Stimulated activated CD4-positive, alpha-beta T cell treated with anti-CD3 and anti-CD28 coated beads, TNF-alpha, amount 100 ng/mL, for 48 hours (primary cell): ENCODE data around the gene CD160.
"Not testable (repeated sequence)": the region's sequence is repeated elsewhere in the genome, so short reads cannot be mapped to it uniquely, and the experiment has no call there.

Source experiments
- DNase-seq, 3 donors: peaks; one replicate each; pipeline ENCODE4 v3.0.0-alpha.2; 2020; ENCODE audit warnings: low read depth in 3 of 3

CD160 gene

GRCh38 chr1:145710291-145711027, 8.8 kb upstream of the CD160 start:
- DNase-seq: no peak

GRCh38 chr1:145711213-145711651, 8.1 kb upstream of the CD160 start:
- DNase-seq: no peak

GRCh38 chr1:145714524-145715111, 4.7 kb upstream of the CD160 start:
- DNase-seq: no peak

- DNase-seq: no peak
These were observed 2.5 kb upstream of the CD160 start for GRCh38 chr1:145716641-145717345.

GRCh38 chr1:145717833-145718232, 1.5 kb upstream of the CD160 start:
- DNase-seq: no peak

- not testable (repeated sequence) for DNase-seq
These were observed 834 bp upstream of the CD160 start for GRCh38 chr1:145718465-145718864.

GRCh38 chr1:145720556-145720877, 1.2 kb downstream of the CD160 start:
- DNase-seq: no peak

GRCh38 chr1:145720878-145721671, 1.8 kb downstream of the CD160 start:
- peak; percentile 34 to 63 (median 54) for DNase-seq

- not testable (repeated sequence) for DNase-seq
These were observed 6.9 kb downstream of the CD160 start for GRCh38 chr1:145726193-145726592.

- no peak for DNase-seq
These were observed 9.9 kb downstream of the CD160 start for GRCh38 chr1:145729196-145729595.

- DNase-seq: no peak
These were observed 10.6 kb downstream of the CD160 start for GRCh38 chr1:145729666-145730436.

- no peak for DNase-seq
These were observed 11.2 kb downstream of the CD160 start for GRCh38 chr1:145730467-145730866.

- DNase-seq: no peak
These were observed 11.6 kb downstream of the CD160 start for GRCh38 chr1:145730900-145731299.

- no peak for DNase-seq
These were observed 16.9 kb downstream of the CD160 start for GRCh38 chr1:145736191-145736590.

GRCh38 chr1:145740269-145740668, 21.0 kb downstream of the CD160 start:
- DNase-seq: no peak

GRCh38 chr1:145747398-145748247, 28.3 kb downstream of the CD160 start:
- DNase-seq: no peak

GRCh38 chr1:145750426-145750825, 31.1 kb downstream of the CD160 start:
- no peak for DNase-seq

GRCh38 chr1:145751491-145752037, 32.3 kb downstream of the CD160 start:
- DNase-seq: no peak

- DNase-seq: no peak
These were observed 38.1 kb downstream of the CD160 start for GRCh38 chr1:145757420-145757819.

- DNase-seq: no peak
These were observed 38.8 kb downstream of the CD160 start for GRCh38 chr1:145758116-145758515.
